ENCODE results near the gene MRTFA. TPM values are rescaled to one million over a fixed set of nuclear protein-coding genes. Genes with fewer than 3 reads are reported as not detected.

Gene MRTFA
- total and polyA plus RNA-seq, 9 of the 15 experiments (the other 6 are each of a cell fraction or from before 2014, with no cell fraction given): 0.84 to 21.1 (median 3.7) TPM

DNA sequence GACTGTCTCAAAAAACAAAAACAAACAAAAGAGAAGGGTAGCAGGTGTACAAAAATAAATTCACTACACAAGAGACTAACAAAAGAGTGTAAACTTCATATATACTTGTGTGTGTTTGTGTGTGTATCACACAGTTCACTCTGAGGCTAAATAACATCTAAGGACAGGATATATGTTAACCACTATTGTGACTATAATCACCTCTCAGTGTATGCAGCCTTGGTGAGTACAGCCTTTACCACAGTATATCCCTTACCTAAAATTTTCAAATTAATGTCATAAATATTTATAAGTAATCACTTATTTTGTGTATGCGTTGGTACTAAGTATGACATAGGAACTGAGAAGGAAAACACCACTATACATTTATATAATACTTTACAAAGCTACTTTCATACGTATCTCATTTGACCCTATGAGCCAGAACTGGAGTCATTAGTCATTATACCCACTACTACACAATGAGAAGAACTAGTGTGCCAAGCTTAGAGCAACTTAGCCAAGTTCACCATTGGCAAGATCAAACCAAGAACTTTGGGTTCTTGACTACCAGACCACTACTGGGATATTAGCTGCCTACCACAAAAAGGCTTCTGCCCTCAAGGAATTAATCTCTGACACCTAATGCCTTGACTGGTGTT is 149.4 kb downstream of the MRTFA start (continued):
- TF ChIP-seq, protein P1, sequence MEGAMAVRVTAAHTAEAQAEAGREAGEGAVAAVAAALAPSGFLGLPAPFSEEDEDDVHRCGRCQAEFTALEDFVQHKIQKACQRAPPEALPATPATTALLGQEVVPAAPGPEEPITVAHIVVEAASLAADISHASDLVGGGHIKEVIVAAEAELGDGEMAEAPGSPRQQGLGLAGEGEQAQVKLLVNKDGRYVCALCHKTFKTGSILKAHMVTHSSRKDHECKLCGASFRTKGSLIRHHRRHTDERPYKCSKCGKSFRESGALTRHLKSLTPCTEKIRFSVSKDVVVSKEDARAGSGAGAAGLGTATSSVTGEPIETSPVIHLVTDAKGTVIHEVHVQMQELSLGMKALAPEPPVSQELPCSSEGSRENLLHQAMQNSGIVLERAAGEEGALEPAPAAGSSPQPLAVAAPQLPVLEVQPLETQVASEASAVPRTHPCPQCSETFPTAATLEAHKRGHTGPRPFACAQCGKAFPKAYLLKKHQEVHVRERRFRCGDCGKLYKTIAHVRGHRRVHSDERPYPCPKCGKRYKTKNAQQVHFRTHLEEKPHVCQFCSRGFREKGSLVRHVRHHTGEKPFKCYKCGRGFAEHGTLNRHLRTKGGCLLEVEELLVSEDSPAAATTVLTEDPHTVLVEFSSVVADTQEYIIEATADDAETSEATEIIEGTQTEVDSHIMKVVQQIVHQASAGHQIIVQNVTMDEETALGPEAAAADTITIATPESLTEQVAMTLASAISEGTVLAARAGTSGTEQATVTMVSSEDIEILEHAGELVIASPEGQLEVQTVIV (CRISPR knock-in tag; IDR thresholded peaks at IDR 0.05; ENCODE audit: borderline replicate concordance): no peak
- TF ChIP-seq STAG1 (CRISPR knock-in tag; IDR thresholded peaks at IDR 0.05; ENCODE audit: borderline replicate concordance): no peak
- TF ChIP-seq, protein P2, sequence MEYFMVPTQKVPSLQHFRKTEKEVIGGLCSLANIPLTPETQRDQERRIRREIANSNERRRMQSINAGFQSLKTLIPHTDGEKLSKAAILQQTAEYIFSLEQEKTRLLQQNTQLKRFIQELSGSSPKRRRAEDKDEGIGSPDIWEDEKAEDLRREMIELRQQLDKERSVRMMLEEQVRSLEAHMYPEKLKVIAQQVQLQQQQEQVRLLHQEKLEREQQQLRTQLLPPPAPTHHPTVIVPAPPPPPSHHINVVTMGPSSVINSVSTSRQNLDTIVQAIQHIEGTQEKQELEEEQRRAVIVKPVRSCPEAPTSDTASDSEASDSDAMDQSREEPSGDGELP (CRISPR knock-in tag; IDR thresholded peaks at IDR 0.05; ENCODE audit: borderline replicate concordance): no peak
- no peak for TF ChIP-seq GABPB1 (CRISPR knock-in tag; IDR thresholded peaks at IDR 0.05)
- TF ChIP-seq PREB (CRISPR knock-in tag; IDR thresholded peaks at IDR 0.05): no peak
